Caco-2 (cell line): ENCODE measurements around the gene AUTS2. TPM values are rescaled to one million over a fixed set of nuclear protein-coding genes. Genes with fewer than 3 reads are reported as not detected.

ENCODE experiments used
- BruUV-seq: library from RNA; stranded (reverse); fragments of 400-500 nt; replicated peaks from 2 replicates; lab custom pipeline; 2021; lab: Mats Ljungman, UMichigan
- CTCF ChIA-PET: fragments of 300-600 bp; sonication (Branson Sonifier 250); formaldehyde crosslinking; loops from one replicate; lab custom pipeline; 2022; ENCODE audit warnings: antibody characterized with exemption; lab: Charles Lee
- POLR2A ChIA-PET: fragments of 300-600 bp; sonication (Branson Sonifier 250); formaldehyde crosslinking; loops from one replicate; lab custom pipeline; 2022; ENCODE audit warnings: antibody characterized with exemption; lab: Charles Lee
- DNase-seq, 2 experiments: peaks; one replicate each; pipeline versions ENCODE4 v3.0.0 to v3.0.0-alpha.2; 2020 to 2022
- H3K27me3 ChIP-seq: replicated peaks from 2 replicates; pipeline ENCODE4 v1.6.0; 2011; ENCODE audit warnings: low read length; ENCODE audit not compliant: control insufficient read depth, insufficient read depth
- H3K36me3 ChIP-seq: 2 replicates; pipeline ENCODE4 v1.5.1; 2011; ENCODE audit warnings: low read length; ENCODE audit not compliant: control insufficient read depth, insufficient read depth
- H3K4me1 ChIP-seq: fragments of 250-450 bp; sonication (Bioruptor Pico); 2 replicates; pipeline ENCODE4 v1.5.1; 2020; ENCODE audit warnings: mild to moderate bottlenecking
- H3K4me3 ChIP-seq: 2 replicates; pipeline ENCODE4 v1.5.1; 2011; ENCODE audit warnings: low read depth, mild to moderate bottlenecking, control low read depth, low read length
- H3K9me3 ChIP-seq: fragments of 250-450 bp; sonication (Bioruptor Pico); 2 replicates; pipeline ENCODE4 v1.5.1; 2020; ENCODE audit warnings: mild to moderate bottlenecking, moderate library complexity
- H3K27ac Mint-ChIP-seq: one replicate; pipeline ENCODE4 v1.8.0; 2022; ENCODE audit warnings: mixed read lengths; ENCODE audit not compliant: unreplicated experiment
- H3K27me3 Mint-ChIP-seq: one replicate; pipeline ENCODE4 v1.8.0; 2022; ENCODE audit warnings: mixed read lengths; ENCODE audit not compliant: insufficient read depth, unreplicated experiment
- H3K36me3 Mint-ChIP-seq: one replicate; pipeline ENCODE4 v1.8.0; 2022; ENCODE audit warnings: mild to moderate bottlenecking, mixed read lengths; ENCODE audit not compliant: insufficient read depth, unreplicated experiment
- H3K4me1 Mint-ChIP-seq: one replicate; pipeline ENCODE4 v1.8.0; 2022; ENCODE audit warnings: low read depth, mixed read lengths; ENCODE audit not compliant: unreplicated experiment
- H3K4me3 Mint-ChIP-seq: one replicate; pipeline ENCODE4 v1.8.0; 2022; ENCODE audit warnings: mild to moderate bottlenecking, moderate library complexity, mixed read lengths; ENCODE audit not compliant: unreplicated experiment
- H3K9me3 Mint-ChIP-seq: one replicate; pipeline ENCODE4 v1.8.0; 2022; ENCODE audit warnings: mixed read lengths; ENCODE audit not compliant: unreplicated experiment
- intact Hi-C: fragments of 100-400 bp; cut with micrococcal nuclease; formaldehyde crosslinking; loops from one replicate; pipeline ENCODE4 v1.10.0; 2022; ENCODE audit not compliant: unreplicated experiment
- total RNA-seq: library from RNA; stranded (reverse); gene quantifications from 2 replicates; pipeline ENCODE4 v1.2.3, GENCODE V29; 2022
- TF ChIP-seq, protein P1 (sequence below), 2 experiments: fragments of 200-600 bp in 1 of 2; IDR thresholded peaks; 1 replicate in 1 of 2; 2 replicates in 1 of 2; pipeline versions ENCODE4 v1.5.1 to v1.8.0; 2011 to 2022; ENCODE audit warnings: antibody characterized with exemption in 1 of 2, control low read depth in 1 of 2, inconsistent platforms in 1 of 2, low read depth in 1 of 2, low read length in 1 of 2, mild to moderate bottlenecking in 1 of 2, moderate library complexity in 1 of 2; ENCODE audit not compliant: insufficient read depth in 1 of 2, severe bottlenecking in 1 of 2, unreplicated experiment in 1 of 2

AUTS2 gene
- total RNA-seq, 1 experiment from 2014 or later: 37.1 TPM

- TF ChIP-seq, protein P1, sequence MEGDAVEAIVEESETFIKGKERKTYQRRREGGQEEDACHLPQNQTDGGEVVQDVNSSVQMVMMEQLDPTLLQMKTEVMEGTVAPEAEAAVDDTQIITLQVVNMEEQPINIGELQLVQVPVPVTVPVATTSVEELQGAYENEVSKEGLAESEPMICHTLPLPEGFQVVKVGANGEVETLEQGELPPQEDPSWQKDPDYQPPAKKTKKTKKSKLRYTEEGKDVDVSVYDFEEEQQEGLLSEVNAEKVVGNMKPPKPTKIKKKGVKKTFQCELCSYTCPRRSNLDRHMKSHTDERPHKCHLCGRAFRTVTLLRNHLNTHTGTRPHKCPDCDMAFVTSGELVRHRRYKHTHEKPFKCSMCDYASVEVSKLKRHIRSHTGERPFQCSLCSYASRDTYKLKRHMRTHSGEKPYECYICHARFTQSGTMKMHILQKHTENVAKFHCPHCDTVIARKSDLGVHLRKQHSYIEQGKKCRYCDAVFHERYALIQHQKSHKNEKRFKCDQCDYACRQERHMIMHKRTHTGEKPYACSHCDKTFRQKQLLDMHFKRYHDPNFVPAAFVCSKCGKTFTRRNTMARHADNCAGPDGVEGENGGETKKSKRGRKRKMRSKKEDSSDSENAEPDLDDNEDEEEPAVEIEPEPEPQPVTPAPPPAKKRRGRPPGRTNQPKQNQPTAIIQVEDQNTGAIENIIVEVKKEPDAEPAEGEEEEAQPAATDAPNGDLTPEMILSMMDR (IDR thresholded peaks at IDR 0.05; ENCODE audit: insufficient read depth in 1 of 2, low read depth in 1 of 2, low read length in 1 of 2, severe bottlenecking in 1 of 2, unreplicated experiment in 1 of 2): no peak
- Mint-ChIP-seq H3K27ac (no peak overlapping the region), H3K9me3 (no peaks in the 10 kb centered on the region), H3K4me3 (no peak overlapping the region), H3K4me1 (no peaks in the 10 kb centered on the region), H3K27me3 (no peaks in the 10 kb centered on the region), H3K36me3 (no peaks in the 10 kb centered on the region)
- Histone ChIP-seq H3K27me3 (no peaks in the 10 kb centered on the region), H3K4me1 (no peaks in the 10 kb centered on the region), H3K9me3 (no peaks in the 10 kb centered on the region), H3K36me3 (no peaks in the 10 kb centered on the region), H3K4me3 (no peak overlapping the region)
- intact Hi-C loops: no loop called here
- ChIA-PET POLR2A (no interaction called here), CTCF (interaction anchor here (0.6 kb wide), 1 partner anchor 181 kb away, joined by 3 read pairs; no protein-coding TSS in a partner anchor)
- no TSS peak for BruUV-seq
- no peak for DNase-seq
These were observed 821.5 kb downstream of the AUTS2 start for GRCh38 chr7:70419526-70420380.

DNA sequence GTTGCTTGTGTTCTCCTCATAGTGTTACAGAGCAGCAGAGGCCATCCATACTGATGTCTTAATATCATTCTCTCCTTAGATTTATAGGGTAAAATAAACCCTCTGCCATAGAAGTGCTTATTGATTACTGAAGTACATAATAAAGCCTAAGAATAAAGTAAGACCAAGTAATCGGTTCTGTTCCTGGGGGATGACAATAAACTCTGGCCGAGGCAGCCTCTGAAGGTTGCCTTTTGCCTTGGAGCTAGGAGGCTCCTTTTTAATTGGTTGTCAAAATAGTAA is 822.0 kb downstream of the AUTS2 start:
- no peak for DNase-seq
- ChIA-PET CTCF (interaction anchor here (0.6 kb wide), 1 partner anchor 182 kb away, joined by 3 read pairs; no protein-coding TSS in a partner anchor), POLR2A (no interaction called here)
- Histone ChIP-seq H3K9me3 (no peaks in the 10 kb centered on the region), H3K36me3 (no peaks in the 10 kb centered on the region), H3K27me3 (no peaks in the 10 kb centered on the region), H3K4me1 (no peaks in the 10 kb centered on the region), H3K4me3 (no peak overlapping the region)
- H3K36me3 Mint-ChIP-seq: no peaks in the 10 kb centered on the region
- TF ChIP-seq, protein P1 (IDR thresholded peaks at IDR 0.05; ENCODE audit: insufficient read depth in 1 of 2, low read depth in 1 of 2, low read length in 1 of 2, severe bottlenecking in 1 of 2, unreplicated experiment in 1 of 2): no peak
- H3K9me3 Mint-ChIP-seq: no peaks in the 10 kb centered on the region
- no peaks in the 10 kb centered on the region for H3K4me1 Mint-ChIP-seq
- no peak overlapping the region for H3K27ac Mint-ChIP-seq
- BruUV-seq: no TSS peak
- intact Hi-C loops: no loop called here
- no peaks in the 10 kb centered on the region for H3K27me3 Mint-ChIP-seq
- H3K4me3 Mint-ChIP-seq: no peak overlapping the region

GRCh38 chr7:70421319-70421718 is 823.0 kb downstream of the AUTS2 start:
- no peak overlapping the region for H3K4me3 Mint-ChIP-seq

More at GRCh38 chr7:70421319-70421718, 823.0 kb downstream of the AUTS2 start:
- TF ChIP-seq, protein P1 (IDR thresholded peaks at IDR 0.05; ENCODE audit: insufficient read depth in 1 of 2, low read depth in 1 of 2, low read length in 1 of 2, severe bottlenecking in 1 of 2, unreplicated experiment in 1 of 2): no peak
- POLR2A ChIA-PET: no interaction called here
- Histone ChIP-seq H3K9me3 (no peaks in the 10 kb centered on the region), H3K36me3 (no peaks in the 10 kb centered on the region), H3K27me3 (no peaks in the 10 kb centered on the region), H3K4me1 (no peaks in the 10 kb centered on the region), H3K4me3 (no peak overlapping the region)
- no peaks in the 10 kb centered on the region for H3K9me3 Mint-ChIP-seq
- no TSS peak for BruUV-seq
- H3K27ac Mint-ChIP-seq: no peak overlapping the region
- H3K36me3 Mint-ChIP-seq: no peaks in the 10 kb centered on the region
- intact Hi-C loops: no loop called here
- DNase-seq: no peak
- CTCF ChIA-PET: no interaction called here
- H3K4me1 Mint-ChIP-seq: no peaks in the 10 kb centered on the region
- H3K27me3 Mint-ChIP-seq: no peaks in the 10 kb centered on the region
